Natural killer cell treated with Interleukin-12 subunit alpha and Interleukin-12 subunit beta and Interleukin-15 and Interleukin-18, amount 100 ng/mL, for 72 hours (primary cell): ENCODE measurements around the gene UPB1. TPM values are rescaled to one million over a fixed set of nuclear protein-coding genes. Genes with fewer than 3 reads are reported as not detected.

Source experiments
- ATAC-seq, 2 donors: fragments of 150-1000 bp; cut with Tn5 transposase in 1 of 2; sonication (Bioruptor Pico), chemical (Tn5 transposase) in 1 of 2; 2 replicates each; pipeline ENCODE4 v1.10.0; 2021
- DNase-seq: peaks from one replicate; pipeline ENCODE4 v3.0.0; 2022; ENCODE audit warnings: low spot score
- H3K27ac Mint-ChIP-seq, 2 donors: 1 replicate in 1 of 2; 2 replicates in 1 of 2; pipeline ENCODE4 v1.8.0; 2022; ENCODE audit warnings: mixed read lengths in 2 of 2, mild to moderate bottlenecking in 1 of 2, moderate library complexity in 1 of 2
- H3K27me3 Mint-ChIP-seq, 2 donors: 1 replicate in 1 of 2; 2 replicates in 1 of 2; pipeline ENCODE4 v1.8.0; 2022; ENCODE audit warnings: mixed read lengths in 2 of 2
- H3K36me3 Mint-ChIP-seq: one replicate; pipeline ENCODE4 v1.8.0; 2022; ENCODE audit warnings: mixed read lengths
- H3K4me1 Mint-ChIP-seq, 2 donors: 1 replicate in 1 of 2; 2 replicates in 1 of 2; pipeline ENCODE4 v1.8.0; 2022; ENCODE audit warnings: low read depth in 2 of 2, mixed read lengths in 2 of 2, mild to moderate bottlenecking in 1 of 2
- H3K4me3 Mint-ChIP-seq: one replicate; pipeline ENCODE4 v1.8.0; 2022; ENCODE audit warnings: mixed read lengths
- H3K9me3 Mint-ChIP-seq: 2 replicates; pipeline ENCODE4 v1.8.0; 2022; ENCODE audit warnings: mixed read lengths
- total RNA-seq, 2 donors: library from RNA; stranded (reverse); gene quantifications; one replicate each; pipeline ENCODE4 v1.2.3, GENCODE V29; 2022

UPB1 gene
- total RNA-seq, 2 donors from 2014 or later: 0.84 to 1.9 TPM

DNA sequence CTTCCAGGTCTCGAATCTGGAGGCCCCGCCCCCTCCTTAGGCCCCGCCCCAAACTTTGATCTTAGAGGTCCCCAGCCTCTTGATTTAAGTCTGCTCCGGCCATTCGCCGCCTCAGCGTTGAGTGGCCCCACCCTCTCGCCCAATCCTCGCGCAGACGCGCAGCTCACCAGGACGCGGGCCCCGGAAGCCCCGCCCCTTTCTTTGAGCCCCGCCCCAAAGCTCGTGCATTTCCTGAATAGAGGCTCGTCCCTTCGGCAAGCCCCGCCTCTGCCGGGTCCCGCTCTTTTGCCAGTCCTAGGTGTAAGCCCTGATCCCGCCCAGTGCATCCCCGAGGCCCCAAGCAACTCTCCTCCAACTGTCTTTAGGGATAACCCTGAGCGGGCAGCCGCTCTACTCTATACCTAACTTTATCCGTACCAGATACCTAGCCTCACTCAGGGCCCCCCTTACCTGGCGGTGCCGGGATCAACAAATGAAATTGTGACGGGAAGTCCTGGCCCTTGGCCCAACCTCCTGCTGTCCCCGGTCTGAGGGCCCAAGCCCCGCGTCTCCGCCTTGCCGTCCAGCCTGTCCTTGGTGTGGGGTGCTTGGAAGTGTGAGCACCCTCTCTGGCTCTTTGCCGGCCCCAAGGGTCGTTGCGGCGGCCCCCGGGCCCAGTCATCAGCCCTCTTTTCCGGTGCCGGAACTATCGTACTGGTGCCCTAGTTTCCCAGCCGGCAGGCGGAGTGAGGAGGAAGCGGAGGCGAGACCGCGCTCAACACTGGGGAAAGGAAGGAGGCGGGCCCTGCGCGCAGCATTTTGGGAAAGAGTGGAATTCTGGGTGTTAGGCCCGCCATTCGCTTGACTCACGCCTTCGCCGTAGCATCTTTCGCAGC, 60.3 kb downstream of the UPB1 start, which contains the start of gene SNRPD3:
SNRPD3 (plus strand) TSS at position 835 of the 875 bp plus-strand sequence. CDS start 1,676 bp downstream, outside the sequence.
- H3K27me3 Mint-ChIP-seq: no peaks in the 10 kb centered on the region
- no peaks in the 10 kb centered on the region for H3K9me3 Mint-ChIP-seq
- peaks cover 24% of the 10 kb centered on the region for H3K36me3 Mint-ChIP-seq
- H3K4me3 Mint-ChIP-seq: peak within 1 kb of the TSS; percentile 94
- ATAC-seq (peak; percentile 93 to 94), DNase-seq (peak; percentile 98)
- peak within 1 kb of the TSS; percentile 96 to 97 for H3K27ac Mint-ChIP-seq
- H3K4me1 Mint-ChIP-seq: peaks cover 53 to 59% of the 10 kb centered on the region in 2 donors

DNA sequence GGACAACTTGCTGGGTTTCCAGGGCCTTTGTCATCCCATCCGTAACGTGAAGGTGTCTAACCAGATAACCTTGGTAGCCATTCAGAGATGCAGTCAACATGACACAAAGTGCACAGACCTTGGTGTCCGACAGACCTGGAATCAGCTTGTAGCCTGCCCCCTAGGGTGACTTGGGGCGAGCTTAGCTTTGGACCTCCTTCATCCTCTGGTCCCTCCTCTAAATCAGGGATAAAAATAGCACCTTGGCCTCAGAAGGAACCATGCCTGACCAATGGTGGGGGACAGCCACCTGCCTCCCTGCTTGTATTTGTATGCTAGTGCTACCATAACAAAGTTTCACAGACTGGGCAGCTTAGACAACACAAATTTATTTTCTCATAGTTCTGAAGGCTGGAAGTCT, 64.3 kb downstream of the UPB1 start:
- H3K36me3 Mint-ChIP-seq: peaks cover 24% of the 10 kb centered on the region
- no peaks in the 10 kb centered on the region for H3K27me3 Mint-ChIP-seq
- peaks cover 43 to 45% of the 10 kb centered on the region in 2 donors for H3K4me1 Mint-ChIP-seq
- no peak overlapping the region for H3K4me3 Mint-ChIP-seq
- ATAC-seq: no peak
- no peaks in the 10 kb centered on the region for H3K9me3 Mint-ChIP-seq
- DNase-seq: no peak
- no peak overlapping the region for H3K27ac Mint-ChIP-seq

DNA sequence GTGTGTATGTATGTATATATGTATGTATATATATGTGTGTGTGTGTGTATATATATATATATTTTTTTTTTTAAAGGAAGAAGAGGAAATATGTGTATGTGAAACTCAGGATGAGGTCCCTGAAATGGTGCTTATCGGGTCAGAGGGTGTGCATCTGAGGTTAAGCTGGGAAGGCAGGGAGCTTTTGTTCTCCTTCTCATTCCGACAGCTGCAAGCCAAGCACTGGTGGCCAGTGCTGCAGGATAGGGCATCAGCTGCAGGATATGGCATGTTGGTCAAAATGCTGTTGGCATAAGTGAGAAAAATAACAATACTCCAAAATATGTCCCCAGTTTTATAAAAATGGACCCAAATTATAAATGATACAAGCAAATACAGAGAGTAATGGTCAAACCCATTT, 68.1 kb downstream of the UPB1 start:
- H3K9me3 Mint-ChIP-seq: no peaks in the 10 kb centered on the region
- DNase-seq (no peak), ATAC-seq (no peak)
- H3K27ac Mint-ChIP-seq: no peak overlapping the region
- peaks cover 9% of the 10 kb centered on the region for H3K36me3 Mint-ChIP-seq
- H3K4me3 Mint-ChIP-seq: no peak overlapping the region
- no peaks in the 10 kb centered on the region for H3K27me3 Mint-ChIP-seq
- H3K4me1 Mint-ChIP-seq: peaks cover 39 to 40% of the 10 kb centered on the region in 2 donors

DNA sequence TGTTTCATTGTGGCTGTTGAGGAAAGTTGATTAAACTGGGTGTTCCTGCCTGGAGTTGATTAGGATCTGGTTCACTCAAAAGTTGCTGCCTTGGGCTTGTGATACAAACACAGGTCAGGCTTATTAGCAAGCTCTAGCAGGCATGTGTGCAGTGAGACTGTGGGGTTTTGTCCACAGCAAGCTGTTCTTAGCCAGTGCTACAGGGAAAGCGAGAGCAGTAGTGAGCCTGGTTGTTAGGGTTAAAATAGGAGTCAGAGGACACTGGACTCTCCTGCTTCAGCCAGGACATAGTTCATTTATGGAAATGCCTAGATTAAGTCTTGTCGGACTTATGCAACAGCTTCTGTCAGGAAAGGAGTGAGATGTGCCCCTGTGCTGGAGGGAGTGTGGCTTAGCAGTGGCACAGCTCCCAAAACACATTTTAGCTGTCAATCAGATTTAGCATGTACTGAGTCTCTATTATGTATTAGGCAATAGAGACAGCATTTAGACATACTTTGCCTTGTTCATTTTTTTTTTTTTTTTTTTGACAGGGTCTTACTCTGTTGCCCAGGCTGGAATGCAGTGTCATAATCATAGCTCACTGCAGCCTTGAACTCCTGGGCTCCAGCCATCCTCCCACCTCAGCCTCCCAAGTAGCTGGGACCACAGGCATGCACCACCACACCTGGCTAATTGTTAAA, 69.4 kb downstream of the UPB1 start:
- Mint-ChIP-seq H3K27ac (peak overlapping the region in 1 of 2 donors; percentile 30), H3K4me1 (peaks cover 29% of the 10 kb centered on the region in 2 donors), H3K36me3 (peaks cover 3% of the 10 kb centered on the region), H3K27me3 (no peaks in the 10 kb centered on the region), H3K9me3 (no peaks in the 10 kb centered on the region), H3K4me3 (no peak overlapping the region)
- no peak for ATAC-seq
- DNase-seq: no peak

DNA sequence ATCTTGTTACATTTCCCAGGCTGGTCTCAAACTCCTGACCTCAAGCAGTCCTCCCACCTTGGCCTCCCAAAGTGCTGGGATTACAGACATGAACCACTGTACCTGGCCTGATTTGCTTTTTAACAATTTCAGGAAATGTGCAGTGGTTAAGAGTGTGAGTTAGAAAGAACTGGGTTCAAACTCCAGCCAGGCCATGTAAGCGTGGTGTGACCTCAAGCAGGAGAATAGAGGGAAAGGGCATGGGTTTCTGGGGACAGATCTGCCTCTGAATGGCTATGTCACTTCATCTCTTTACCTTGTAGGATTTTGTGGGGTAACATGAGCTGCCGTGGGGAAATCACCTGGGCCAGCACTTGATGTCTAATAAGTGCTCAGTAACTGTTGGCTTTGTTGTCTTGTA, 69.9 kb downstream of the UPB1 start:
- H3K27ac Mint-ChIP-seq: no peak overlapping the region
- peaks cover 29% of the 10 kb centered on the region in 2 donors for H3K4me1 Mint-ChIP-seq
- H3K36me3 Mint-ChIP-seq: peaks cover 6% of the 10 kb centered on the region
- H3K4me3 Mint-ChIP-seq: no peak overlapping the region
- DNase-seq: no peak
- ATAC-seq: no peak
- no peaks in the 10 kb centered on the region for H3K9me3 Mint-ChIP-seq
- H3K27me3 Mint-ChIP-seq: no peaks in the 10 kb centered on the region

DNA sequence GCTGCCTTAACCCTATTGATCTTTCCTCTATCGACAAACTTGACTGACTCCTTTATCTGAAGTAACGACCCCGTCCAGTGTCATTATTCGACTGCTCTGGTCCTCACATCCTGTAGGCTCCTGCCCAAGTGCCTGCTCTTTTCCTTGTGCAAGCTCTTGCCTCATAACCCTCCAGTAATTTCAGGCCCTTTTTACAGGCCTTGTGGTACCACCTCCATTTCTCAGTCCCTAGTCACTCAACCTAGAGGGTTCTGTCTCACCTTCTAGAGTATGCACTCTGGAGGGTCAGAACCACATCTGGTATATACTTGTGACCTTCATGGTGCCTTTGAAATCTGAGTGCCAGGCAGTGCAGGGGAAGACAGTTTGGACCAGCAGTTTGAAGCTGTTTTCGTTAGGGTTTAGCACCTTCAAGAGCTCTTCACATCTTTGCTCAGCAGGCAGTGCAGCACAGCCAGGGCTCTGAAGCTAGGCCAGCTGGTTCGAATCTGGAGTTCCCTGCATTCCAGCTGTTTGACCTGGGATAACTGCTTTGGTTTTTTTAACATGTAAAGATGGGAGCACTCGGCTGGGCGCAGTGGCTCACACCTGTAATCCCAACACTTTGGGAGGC, 71.9 kb downstream of the UPB1 start:
- ATAC-seq: no peak
- peaks cover 10% of the 10 kb centered on the region for H3K36me3 Mint-ChIP-seq
- H3K27ac Mint-ChIP-seq: peak overlapping the region in 1 of 2 donors; percentile 34

DNA sequence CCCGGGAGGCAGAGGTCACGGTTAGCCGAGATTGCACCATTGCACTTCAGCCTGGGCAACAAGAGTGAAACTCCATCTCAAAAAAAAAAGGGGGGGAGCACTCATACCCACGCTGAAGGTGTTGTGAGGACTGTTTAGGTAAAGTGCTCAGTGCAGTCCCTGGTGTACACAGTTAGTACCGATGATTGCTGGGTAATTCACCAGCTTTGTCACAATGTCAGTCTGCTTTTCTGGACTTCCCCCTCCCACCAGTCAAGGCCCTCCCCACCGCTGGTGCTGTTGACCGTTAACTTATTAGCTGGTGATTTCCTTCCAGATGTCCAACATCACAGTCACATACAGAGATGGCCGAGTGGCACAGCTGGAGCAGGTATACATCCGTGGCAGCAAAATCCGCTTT, 72.5 kb downstream of the UPB1 start:
- Mint-ChIP-seq H3K27me3 (no peaks in the 10 kb centered on the region), H3K36me3 (peaks cover 13% of the 10 kb centered on the region), H3K4me1 (peaks cover 24 to 27% of the 10 kb centered on the region in 2 donors), H3K27ac (no peak overlapping the region), H3K4me3 (no peak overlapping the region), H3K9me3 (no peaks in the 10 kb centered on the region)
- DNase-seq: no peak
- ATAC-seq: no peak

More for the DNA sequence above, 71.9 kb downstream of the UPB1 start:
- H3K4me3 Mint-ChIP-seq: no peak overlapping the region
- H3K27me3 Mint-ChIP-seq: no peaks in the 10 kb centered on the region
- H3K4me1 Mint-ChIP-seq: peaks cover 25 to 29% of the 10 kb centered on the region in 2 donors
- no peaks in the 10 kb centered on the region for H3K9me3 Mint-ChIP-seq
- DNase-seq: no peak

DNA sequence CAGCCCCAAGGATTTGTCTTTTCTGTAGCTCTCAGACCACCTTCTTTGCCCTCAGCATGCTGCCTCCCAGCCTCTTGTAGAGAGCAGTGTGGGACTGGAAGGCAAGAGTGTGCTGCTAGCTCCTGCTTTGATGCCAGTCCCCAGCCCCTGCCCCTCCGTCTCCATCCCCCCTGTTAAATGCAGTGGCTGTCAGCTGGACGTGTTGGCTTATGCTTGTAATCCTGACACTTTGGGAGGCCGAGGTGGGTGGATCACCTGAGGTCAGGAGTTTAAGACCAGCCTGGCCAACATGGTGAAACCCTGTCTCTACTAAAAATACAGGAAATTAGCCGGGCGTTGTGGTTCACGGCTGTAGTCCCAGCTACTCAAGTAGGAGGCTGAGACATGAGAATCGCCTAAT, 76.1 kb downstream of the UPB1 start:
- Mint-ChIP-seq H3K27ac (no peak overlapping the region), H3K4me1 (peaks cover 6 to 8% of the 10 kb centered on the region in 2 donors), H3K36me3 (peaks cover 32% of the 10 kb centered on the region), H3K9me3 (no peaks in the 10 kb centered on the region), H3K4me3 (no peak overlapping the region), H3K27me3 (no peaks in the 10 kb centered on the region)
- ATAC-seq (no peak), DNase-seq (peak; percentile 56)

DNA sequence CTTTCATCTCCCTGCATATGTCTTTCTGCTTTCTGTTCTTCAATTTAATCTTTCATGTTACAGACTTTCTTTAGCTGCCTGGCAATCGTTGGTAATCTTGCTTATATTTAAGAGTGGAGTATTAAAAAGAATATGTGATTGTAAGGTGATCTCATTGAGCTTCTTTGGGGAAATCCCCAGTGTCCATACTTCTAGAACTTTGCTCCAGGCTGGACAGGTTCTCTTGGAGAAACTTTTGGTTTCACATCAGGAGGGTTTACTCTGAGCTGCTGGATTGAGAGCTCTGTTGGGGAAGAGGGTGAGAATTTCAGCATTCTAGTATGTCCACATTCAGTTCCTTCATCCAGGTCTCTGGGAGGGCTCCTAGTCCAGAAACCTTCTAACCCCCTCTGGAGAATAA, 81.6 kb downstream of the UPB1 start:
- Mint-ChIP-seq H3K27me3 (no peaks in the 10 kb centered on the region), H3K4me3 (no peak overlapping the region), H3K9me3 (no peaks in the 10 kb centered on the region), H3K4me1 (peaks cover 0 to 7% of the 10 kb centered on the region in 2 donors), H3K27ac (peak overlapping the region in 1 of 2 donors; percentile 63), H3K36me3 (peaks cover 29% of the 10 kb centered on the region)
- DNase-seq: no peak
- ATAC-seq: no peak

Other genes with a start within 250 kb of the UPB1 start
- 100 to 1,000 TPM in 1 of 2 donors, 10 to 100 TPM in 1; 70.0 to 114 TPM for gene SPECC1L, start 224.5 kb upstream of the UPB1 start, total RNA-seq
- 10 to 100 TPM; 29.0 to 81.6 TPM for gene ADORA2A, start 67.7 kb upstream of the UPB1 start, total RNA-seq
- gene GUCD1, start 59.8 kb downstream of the UPB1 start, total RNA-seq: 100 to 1,000 TPM; 105 to 111 TPM
- gene SNRPD3, start 60.7 kb downstream of the UPB1 start, total RNA-seq: 100 to 1,000 TPM; 104 to 117 TPM
- gene LRRC75B, start 97.7 kb downstream of the UPB1 start, total RNA-seq: 1 to 10 TPM; 1.8 to 2.3 TPM
- gene GGT1, start 107.9 kb downstream of the UPB1 start, total RNA-seq: 10 to 100 TPM; 13.7 to 59.5 TPM